ENCODE data around the gene NADK2.
A peak's percentile ranks its signal among the peaks of the same experiment; 100 is the strongest.

Gene NADK2

GRCh38 chr5:36162810-36163486, 78.8 kb downstream of the NADK2 start:
- no peak for DNase-seq (ENCODE audit: low read depth)

DNA sequence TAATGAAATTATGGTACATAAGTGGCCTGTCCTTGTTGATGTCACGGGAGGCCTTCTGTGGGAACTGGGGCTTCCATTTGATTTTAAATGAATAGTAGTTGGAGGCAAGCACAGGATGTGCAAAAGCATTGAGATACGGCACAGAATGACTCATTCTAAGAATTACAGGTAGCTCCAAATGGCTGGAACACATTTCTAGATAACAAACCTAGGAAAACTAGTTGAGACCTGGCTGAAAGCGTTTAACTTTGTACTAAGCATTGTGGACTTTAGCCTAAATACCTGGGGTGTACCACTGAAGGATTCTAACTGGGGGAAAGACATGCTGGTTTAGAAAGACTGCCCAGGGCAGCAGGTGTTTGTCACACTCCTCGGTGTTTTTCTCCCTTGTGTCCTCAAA, 80.4 kb downstream of the NADK2 start:
- no peak for DNase-seq (ENCODE audit: low read depth)

DNA sequence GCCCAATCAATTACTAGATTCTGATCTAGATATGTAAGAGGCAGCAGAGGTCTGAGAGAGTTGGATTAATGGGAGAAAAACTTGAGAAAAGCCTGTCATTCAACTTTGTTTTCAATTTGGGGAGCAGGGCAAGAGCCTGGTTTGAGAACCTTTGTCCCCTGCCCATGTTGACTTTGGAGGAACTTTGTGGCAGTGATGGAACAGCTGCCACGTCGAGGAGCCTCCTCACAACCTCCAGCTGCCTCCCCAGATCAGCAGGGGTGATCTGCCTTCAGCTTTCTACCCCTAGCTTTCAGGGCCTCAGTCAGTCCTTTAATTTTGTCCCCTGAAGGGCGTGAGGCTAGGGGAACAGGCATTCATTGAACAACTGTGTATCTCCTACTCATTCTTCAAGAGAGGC, 81.1 kb downstream of the NADK2 start:
- DNase-seq (ENCODE audit: low read depth): no peak

- DNase-seq (ENCODE audit: low read depth): no peak
Measured at GRCh38 chr5:36158144-36158543, 83.6 kb downstream of the NADK2 start.

- DNase-seq (ENCODE audit: low read depth): no peak
Measured at GRCh38 chr5:36156619-36157018, 85.1 kb downstream of the NADK2 start.

DNA sequence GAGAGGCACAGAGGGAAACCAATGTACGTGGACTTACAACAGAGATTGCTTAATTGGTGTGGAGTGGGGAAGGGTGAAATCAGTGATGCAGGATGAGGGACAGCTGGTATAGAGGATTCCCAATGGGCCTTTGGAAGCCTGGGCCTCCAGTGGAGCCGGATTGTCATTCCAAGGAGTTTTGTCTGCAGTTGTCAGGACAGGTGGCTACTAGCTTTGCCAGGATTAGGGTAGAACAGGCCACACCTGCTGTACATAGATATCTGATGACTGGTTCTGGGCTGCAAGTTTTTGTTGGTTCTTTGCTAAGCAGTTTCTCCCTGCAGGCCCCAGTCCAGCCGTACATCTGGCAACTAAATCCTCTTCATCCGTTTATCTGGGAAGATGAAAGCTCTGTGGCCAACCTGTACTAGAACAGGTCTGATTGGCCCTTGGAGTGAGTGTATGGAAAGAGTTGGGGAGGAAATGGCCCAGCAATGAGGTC, 85.6 kb downstream of the NADK2 start:
- no peak for DNase-seq (ENCODE audit: low read depth)

DNA sequence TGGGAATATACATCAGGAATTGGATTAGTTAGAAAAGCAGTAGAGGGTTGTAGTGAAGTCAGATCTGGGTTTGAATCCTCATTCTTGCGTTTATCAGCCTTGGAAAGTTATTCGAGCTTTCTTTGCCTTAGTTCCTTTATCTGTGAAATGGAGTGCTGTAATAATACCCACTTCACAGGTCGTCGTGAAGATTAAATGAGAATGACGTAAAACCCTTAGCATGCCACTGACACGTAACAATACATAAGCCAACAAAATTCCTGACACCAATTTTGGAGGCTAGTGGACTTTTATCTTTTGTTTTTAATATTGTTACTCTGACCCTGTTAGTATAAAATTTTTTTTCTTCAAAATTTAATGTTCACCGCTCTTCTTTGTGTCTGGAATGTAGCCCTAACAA, 86.4 kb downstream of the NADK2 start:
- no peak for DNase-seq (ENCODE audit: low read depth)

DNA sequence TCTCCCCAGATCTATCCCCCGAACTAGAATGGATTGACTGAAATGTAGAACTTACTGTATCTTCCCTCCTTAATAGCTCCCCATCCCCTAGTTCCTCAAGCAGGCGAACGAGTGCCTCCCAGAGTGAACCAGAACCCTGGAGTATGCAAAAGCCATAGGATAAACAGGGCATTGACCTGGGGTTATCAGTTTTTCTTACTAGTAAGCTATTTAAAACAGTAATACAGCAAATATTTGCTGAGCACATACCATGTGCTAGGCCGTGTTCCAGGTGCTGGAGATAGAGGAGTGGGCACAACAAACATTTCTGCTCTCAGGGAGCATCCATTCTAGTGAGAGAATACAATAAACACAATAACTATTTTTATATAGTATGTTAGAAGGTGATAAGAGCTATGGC, 88.0 kb downstream of the NADK2 start:
- DNase-seq (ENCODE audit: low read depth): no peak

GRCh38 chr5:36153298-36153677, 88.4 kb downstream of the NADK2 start:
- no peak for DNase-seq (ENCODE audit: low read depth)

DNA sequence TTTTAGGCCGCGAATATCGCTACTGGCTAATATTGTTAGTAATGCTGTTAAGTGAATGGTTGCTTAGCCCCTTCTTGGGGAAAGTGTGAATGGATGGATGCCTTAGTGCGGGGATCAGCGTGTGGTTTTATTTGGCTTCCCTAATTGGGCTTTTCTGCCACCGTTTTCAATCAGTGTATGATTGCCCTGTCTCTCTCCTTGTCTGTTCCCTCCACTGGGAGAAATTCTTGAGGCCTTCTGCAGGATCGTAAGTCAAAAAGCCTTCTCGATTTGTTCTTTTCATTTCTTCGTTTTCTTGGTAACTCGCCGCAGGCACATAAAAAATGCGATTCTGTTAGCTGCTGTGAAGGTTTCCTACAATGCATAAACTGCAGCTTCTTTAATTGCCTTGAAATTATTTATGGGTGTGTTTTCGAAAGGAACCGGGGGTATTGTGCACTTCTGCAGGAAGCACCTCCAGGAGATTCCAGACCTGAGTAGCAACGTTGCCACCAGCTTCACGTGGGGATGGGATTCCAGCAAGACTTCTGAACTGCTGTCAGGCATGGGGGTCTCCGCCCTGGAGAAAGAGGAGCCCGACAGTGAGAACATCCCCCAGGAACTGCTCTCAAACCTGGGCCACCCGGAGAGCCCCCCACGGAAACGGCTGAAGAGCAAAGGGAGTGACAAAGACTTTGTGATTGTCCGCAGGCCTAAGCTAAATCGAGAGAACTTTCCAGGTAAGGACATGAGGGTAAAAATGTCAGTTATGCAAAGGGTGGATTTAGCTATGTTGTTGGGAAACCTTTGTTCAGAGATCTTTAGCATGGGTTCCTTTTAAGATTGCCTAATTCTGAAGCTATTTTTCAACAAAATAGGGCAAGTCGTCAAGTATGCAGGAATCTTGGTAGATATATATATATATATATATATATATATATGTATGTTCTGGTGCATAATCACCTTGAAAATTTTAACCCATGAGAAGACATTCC, 89.1 kb downstream of the NADK2 start:
- DNase-seq (ENCODE audit: low read depth): no peak

- peak; percentile 95 for DNase-seq (ENCODE audit: low read depth)
Measured at GRCh38 chr5:36151434-36152323, 90.0 kb downstream of the NADK2 start, which contains the start of the genes LMBRD2 and SKP2. TSS of gene LMBRD2 (minus strand) at chr5:36151887. CDS start at chr5:36143349, 8,538 bp downstream. TSS of gene SKP2 (plus strand) at chr5:36152111. CDS start at chr5:36152263, 152 bp downstream.

DNA sequence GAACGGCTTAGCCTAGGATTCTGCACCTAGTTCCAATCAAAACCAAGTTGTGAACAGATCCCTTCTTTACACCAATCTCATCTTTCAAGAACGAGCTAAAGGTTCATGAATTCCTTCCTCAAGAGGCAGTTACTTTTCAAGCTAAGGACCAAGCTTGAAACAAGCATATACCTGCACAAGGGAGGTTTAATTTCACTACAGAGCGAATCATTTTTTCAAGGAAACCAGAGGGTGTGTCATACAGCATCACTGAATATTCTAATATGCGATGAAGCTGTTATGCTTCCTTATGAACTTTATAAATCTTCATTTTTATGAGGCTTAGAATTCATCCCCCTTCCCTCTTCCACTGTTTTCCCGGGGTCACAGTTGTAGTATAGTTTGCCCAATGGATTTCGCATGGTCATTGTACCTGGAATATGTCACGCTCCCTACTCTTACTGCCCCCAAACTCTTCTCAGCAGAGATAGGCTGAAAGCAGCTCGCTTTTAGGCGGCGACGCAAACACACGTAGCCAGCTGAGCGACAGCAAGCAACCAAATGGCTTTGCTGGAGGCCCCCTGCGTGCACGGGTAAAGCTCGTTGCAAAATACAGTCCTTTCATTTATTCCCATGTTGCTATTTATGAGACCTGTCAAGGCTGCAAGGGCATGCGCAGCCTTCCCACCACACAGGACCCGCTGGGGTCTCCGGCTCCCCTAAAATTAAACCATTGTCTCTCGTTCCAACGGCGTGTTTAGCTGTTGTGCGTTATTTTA, 90.9 kb downstream of the NADK2 start:
- peak; percentile 42 for DNase-seq (ENCODE audit: low read depth)

- DNase-seq (ENCODE audit: low read depth): no peak
Measured at GRCh38 chr5:36147681-36148080, 94.0 kb downstream of the NADK2 start.

- DNase-seq (ENCODE audit: low read depth): no peak
Measured at GRCh38 chr5:36146390-36146789, 95.3 kb downstream of the NADK2 start.

DNA sequence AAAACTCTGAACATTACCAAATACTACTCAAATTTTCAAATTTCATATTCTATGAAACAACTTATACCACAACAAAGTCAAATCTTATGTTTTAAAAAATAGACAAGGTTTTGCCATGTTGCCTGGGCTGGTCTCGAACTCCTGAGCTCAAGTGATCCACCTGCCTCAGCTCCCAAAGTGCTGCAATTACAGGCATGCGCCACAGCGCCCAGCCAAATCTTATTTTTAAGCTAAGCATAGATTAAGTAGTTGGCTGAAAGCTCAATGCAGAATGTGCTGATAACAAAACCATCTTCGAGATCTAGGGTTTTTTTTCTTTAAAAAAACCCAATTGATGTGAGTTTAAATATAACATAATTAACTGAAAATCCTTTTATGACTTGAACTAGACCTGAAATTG, 96.4 kb downstream of the NADK2 start:
- DNase-seq (ENCODE audit: low read depth): no peak
